ENCODE data around the gene NACAD.
A peak's percentile ranks its signal among the peaks of the same experiment; 100 is the strongest.
"Not testable (repeated sequence)": the region's sequence is repeated elsewhere in the genome, so short reads cannot be mapped to it uniquely, and the experiment has no call there.

Gene NACAD

GRCh38 chr7:45116048-45116447 lies 27.3 kb upstream of the NACAD start:
- DNase-seq = no peak

GRCh38 chr7:45114926-45115325 lies 26.2 kb upstream of the NACAD start:
- DNase-seq = no peak

DNA sequence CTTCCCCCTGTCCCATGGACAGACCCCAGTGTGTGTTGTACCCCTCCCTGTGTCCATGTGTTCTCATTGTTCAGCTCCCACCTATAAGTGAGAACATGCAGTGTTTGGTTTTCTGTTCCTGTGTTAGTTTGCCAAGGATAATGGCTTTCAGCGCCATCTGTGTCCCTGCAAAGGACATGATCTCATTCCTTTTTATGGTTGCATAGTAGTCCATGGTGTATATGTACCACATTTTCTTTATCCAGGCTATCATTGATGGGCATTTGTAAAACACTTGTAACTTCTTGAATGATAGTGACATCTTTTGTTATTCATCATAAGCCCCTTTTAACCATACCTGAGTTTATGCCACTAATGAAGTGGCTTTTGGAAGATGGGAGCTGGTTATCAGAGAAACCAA lies 25.5 kb upstream of the NACAD start:
- DNase-seq = not testable (repeated sequence)

- no peak for DNase-seq
Observed at GRCh38 chr7:45112648-45113047, 23.9 kb upstream of the NACAD start.

DNA sequence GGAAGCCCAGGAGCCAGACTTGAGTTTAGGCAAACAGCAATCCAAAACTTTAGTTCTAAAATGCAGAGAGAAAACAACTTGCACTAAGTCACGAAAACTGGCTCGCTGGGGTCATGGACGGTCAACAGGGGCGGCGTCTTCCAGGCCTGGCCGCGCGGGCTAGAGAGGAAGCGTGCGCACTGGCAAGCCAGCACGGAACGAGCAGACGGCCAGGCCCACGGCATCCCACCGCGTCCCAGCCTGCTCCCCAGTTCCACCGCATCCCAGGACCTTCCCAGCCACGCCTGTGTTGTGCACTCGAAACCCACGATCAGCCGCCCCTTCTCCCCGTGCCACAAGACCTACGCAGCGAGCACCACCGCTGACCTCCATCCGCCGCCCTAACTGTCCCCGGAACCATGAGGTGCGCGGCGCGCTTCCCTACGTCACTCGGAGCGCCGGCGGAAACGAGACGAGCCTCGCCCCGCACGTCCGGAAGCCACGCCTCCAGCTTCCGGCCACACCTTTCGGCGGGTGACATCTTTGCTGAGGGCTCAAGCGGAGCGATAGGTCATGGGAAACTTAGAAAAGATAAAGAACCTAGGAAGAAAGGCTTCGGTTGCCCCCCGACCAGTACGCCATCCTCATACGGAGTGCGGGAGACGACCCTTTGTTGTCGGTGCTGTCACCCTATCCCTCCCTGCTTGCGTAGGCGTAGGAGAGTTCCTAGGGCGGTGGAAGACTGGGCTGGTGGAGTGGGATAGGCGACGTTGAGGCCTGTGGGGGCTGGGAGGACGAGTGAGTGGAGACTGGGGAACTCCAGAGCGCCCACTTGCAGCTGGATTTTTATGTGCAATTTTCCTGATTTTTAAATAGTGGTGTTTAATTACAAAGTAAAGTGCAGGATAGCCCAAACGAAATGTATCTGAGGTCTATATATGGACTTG lies 22.8 kb upstream of the NACAD start, which contains the start of gene TBRG4:
TSS of gene TBRG4 (minus strand) at position 400 of the 926 bp plus-strand sequence. CDS start 2,460 bp downstream, outside the sequence.
- peak; percentile 84 to 89 (median 87) for DNase-seq

- no peak for DNase-seq
Observed at GRCh38 chr7:45108863-45109262, 20.1 kb upstream of the NACAD start.

GRCh38 chr7:45107356-45107755 lies 18.6 kb upstream of the NACAD start:
- DNase-seq = no peak

DNA sequence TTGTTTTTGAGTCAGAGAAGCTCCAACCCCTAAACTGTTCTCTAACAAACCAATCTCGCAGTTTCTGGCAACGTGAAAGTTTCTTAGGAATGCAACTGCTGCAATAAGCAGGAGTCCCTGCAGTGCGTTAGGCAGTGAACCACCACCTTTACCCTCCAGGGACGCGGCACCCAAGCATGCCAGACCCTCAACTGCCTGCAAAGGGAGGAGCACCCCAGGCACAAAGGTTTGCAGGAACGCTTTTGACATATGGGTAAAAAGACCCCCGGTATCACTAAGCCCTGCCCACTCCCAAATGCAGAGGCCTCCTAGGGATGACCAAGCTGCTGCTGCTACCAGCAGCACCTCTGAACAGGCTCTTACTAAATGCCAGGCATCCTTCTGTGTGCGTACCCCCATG lies 18.1 kb upstream of the NACAD start:
- no peak for DNase-seq

DNA sequence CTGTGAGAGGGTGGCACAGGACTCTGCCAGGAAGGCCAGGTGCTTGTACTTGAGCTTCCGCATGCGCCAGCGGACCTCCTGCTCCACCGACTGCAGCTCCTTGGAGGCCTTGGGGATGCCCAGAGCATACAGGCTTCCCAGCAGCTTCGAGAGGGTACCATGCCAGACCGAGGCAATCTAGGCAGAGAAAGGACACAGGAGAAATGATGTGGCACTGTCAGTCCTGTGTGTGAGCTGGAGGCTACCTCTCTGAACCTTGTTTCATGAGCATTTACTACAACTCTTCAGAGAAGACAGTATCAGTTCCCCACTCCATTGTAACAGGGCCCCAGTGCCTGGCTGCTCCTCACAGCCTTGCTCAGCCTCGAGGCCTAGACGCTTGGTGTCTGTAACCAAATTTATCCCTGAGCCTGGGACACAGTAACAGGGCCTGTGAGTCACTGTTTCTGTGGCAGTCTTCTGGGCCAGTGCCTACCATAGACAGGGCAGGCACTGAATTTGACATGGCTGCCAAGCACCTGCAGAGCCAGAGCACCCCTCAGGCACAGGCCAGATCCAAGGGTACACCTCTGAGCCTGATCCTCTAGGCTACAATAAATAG lies 16.9 kb upstream of the NACAD start:
- DNase-seq = no peak

- no peak for DNase-seq
Observed at GRCh38 chr7:45104844-45105587, 16.2 kb upstream of the NACAD start.

GRCh38 chr7:45103958-45104843 lies 15.4 kb upstream of the NACAD start:
- no peak for DNase-seq

GRCh38 chr7:45102785-45103712 lies 14.3 kb upstream of the NACAD start:
- no peak for DNase-seq

DNA sequence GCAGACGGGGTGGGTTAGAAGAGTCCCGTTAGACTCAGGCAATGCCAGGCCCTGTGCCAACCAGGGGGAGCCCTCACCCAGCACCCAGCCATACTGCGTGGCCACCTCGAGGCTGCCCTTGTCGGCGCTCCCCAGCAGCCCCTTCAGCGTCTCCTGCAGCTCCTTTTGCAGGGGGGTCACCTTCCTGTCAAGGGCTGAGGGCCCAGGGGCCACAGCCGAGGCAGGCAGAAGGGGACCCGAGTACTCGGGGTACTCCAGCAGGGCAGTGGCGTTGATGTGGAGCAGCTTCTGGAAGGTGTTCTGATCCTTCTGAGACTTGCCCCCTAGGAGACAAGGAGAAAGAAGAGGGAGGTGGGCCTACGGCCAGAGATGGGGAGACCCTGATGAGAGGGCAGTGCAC lies 13.0 kb upstream of the NACAD start:
- DNase-seq = no peak

- no peak for DNase-seq
Observed at GRCh38 chr7:45100761-45101480, 12.2 kb upstream of the NACAD start.

GRCh38 chr7:45099891-45100760 lies 11.4 kb upstream of the NACAD start:
- DNase-seq = no peak

DNA sequence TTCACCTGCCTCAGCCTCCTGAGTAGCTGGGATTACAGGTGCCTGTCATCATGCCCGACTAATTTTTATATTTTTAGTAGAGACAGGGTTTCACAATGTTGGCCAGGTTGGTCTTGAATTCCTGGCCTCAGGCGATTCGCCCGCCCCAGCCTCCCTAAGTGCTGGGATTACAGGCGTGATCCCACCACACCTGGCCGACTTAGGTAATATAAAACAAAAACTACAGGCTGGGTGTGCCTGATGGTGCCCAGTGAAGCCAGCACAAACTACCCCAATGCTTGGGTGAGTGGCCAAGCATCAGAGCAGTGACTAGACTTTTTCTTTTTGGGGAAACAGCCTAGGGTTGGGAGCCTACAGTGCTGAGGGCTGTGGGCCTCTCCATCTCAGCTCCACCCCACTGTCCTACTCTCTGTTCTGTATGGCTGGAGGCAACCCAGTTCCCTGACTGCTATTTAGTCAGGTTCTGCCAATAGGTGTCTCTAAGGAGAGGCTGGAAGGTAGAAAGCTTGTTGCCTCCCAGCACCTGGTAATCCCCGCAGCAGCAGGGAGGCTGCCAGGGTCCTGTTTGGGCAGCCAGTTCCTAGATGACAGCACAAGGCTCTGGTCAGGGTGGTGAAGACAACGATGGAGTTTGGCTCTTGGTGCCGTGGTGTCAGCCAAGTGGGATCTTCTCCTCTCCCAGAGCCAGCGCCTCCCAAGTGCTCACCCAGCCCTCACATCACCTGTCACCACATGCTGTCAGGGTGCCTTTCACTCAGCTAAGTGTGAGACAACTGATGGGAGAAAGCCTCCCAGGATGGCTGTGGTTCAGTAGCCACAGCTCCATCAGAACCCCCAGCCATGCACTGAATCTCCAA lies 10.4 kb upstream of the NACAD start:
- DNase-seq = no peak

DNA sequence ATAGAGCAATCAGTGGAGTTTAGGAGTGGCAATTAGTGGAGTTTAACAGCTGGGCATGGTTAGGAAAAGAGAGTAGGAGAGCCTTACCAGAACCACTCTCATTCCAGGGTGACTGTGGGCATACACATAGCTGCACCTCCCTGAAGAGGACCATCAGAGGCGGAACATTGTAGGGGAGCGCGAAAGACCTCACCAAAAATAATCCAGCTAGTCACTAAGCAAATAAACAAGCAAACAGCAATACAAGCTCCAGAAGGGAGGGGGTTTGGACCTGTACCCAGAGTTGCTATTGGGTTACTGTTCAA lies 4.1 kb upstream of the NACAD start:
- DNase-seq = no peak

GRCh38 chr7:45092100-45092930 lies 3.5 kb upstream of the NACAD start:
- DNase-seq = no peak

All from activated CD4-positive, CD25-positive, alpha-beta regulatory T cell (primary cell).